ENCODE measurements around the gene MAP2K5.

Gene MAP2K5

GRCh38 chr15:67521783-67522568 lies 20.5 kb upstream of the MAP2K5 start:
- peak; percentile 51 for DNase-seq (ENCODE audit: low spot score)

GRCh38 chr15:67523330-67523729 lies 19.2 kb upstream of the MAP2K5 start:
- DNase-seq (ENCODE audit: low spot score): no peak

GRCh38 chr15:67524235-67524634 lies 18.3 kb upstream of the MAP2K5 start:
- DNase-seq (ENCODE audit: low spot score): no peak

- DNase-seq (ENCODE audit: low spot score): no peak
Observed at GRCh38 chr15:67528513-67528912, 14.0 kb upstream of the MAP2K5 start.

GRCh38 chr15:67531379-67531914 lies 11.1 kb upstream of the MAP2K5 start:
- DNase-seq (ENCODE audit: low spot score): no peak

GRCh38 chr15:67533873-67534272 lies 8.6 kb upstream of the MAP2K5 start:
- no peak for DNase-seq (ENCODE audit: low spot score)

- no peak for DNase-seq (ENCODE audit: low spot score)
Observed at GRCh38 chr15:67534360-67534759, 8.1 kb upstream of the MAP2K5 start.

GRCh38 chr15:67537771-67538170 lies 4.7 kb upstream of the MAP2K5 start:
- DNase-seq (ENCODE audit: low spot score): no peak

- no peak for DNase-seq (ENCODE audit: low spot score)
Observed at GRCh38 chr15:67543348-67543718, 830 bp downstream of the MAP2K5 start.

GRCh38 chr15:67544475-67544874 lies 2.0 kb downstream of the MAP2K5 start:
- DNase-seq (ENCODE audit: low spot score): no peak

- DNase-seq (ENCODE audit: low spot score): no peak
Observed at GRCh38 chr15:67545864-67546263, 3.4 kb downstream of the MAP2K5 start.

GRCh38 chr15:67547064-67547463 lies 4.6 kb downstream of the MAP2K5 start:
- DNase-seq (ENCODE audit: low spot score): no peak

GRCh38 chr15:67547836-67548235 lies 5.3 kb downstream of the MAP2K5 start:
- DNase-seq (ENCODE audit: low spot score): no peak

GRCh38 chr15:67548236-67548852 lies 5.8 kb downstream of the MAP2K5 start:
- no peak for DNase-seq (ENCODE audit: low spot score)

- DNase-seq (ENCODE audit: low spot score): peak; percentile 30
Observed at GRCh38 chr15:67548862-67549651, 6.6 kb downstream of the MAP2K5 start.

GRCh38 chr15:67549736-67550135 lies 7.2 kb downstream of the MAP2K5 start:
- DNase-seq (ENCODE audit: low spot score): no peak

- no peak for DNase-seq (ENCODE audit: low spot score)
Observed at GRCh38 chr15:67550522-67550921, 8.0 kb downstream of the MAP2K5 start.

GRCh38 chr15:67551207-67551743 lies 8.8 kb downstream of the MAP2K5 start:
- DNase-seq (ENCODE audit: low spot score): no peak

GRCh38 chr15:67554580-67554979 lies 12.1 kb downstream of the MAP2K5 start:
- DNase-seq (ENCODE audit: low spot score): no peak

- no peak for DNase-seq (ENCODE audit: low spot score)
Observed at GRCh38 chr15:67556976-67557570, 14.6 kb downstream of the MAP2K5 start.

- DNase-seq (ENCODE audit: low spot score): no peak
Observed at GRCh38 chr15:67558502-67558901, 16.0 kb downstream of the MAP2K5 start.

- DNase-seq (ENCODE audit: low spot score): no peak
Observed at GRCh38 chr15:67559158-67559557, 16.7 kb downstream of the MAP2K5 start.
